NCI-H345 treated with DMSO at 0.1 percent for 48 hours (cell line): ENCODE measurements around the gene G0S2.
"Not testable (repeated sequence)": the region's sequence is repeated elsewhere in the genome, so short reads cannot be mapped to it uniquely, and the experiment has no call there.

Experiments used
- DNase-seq: peaks from one replicate; lab custom pipeline; 2025; ENCODE audit not compliant: unreplicated experiment; lab: John Stamatoyannopoulos, UW

Gene G0S2

DNA sequence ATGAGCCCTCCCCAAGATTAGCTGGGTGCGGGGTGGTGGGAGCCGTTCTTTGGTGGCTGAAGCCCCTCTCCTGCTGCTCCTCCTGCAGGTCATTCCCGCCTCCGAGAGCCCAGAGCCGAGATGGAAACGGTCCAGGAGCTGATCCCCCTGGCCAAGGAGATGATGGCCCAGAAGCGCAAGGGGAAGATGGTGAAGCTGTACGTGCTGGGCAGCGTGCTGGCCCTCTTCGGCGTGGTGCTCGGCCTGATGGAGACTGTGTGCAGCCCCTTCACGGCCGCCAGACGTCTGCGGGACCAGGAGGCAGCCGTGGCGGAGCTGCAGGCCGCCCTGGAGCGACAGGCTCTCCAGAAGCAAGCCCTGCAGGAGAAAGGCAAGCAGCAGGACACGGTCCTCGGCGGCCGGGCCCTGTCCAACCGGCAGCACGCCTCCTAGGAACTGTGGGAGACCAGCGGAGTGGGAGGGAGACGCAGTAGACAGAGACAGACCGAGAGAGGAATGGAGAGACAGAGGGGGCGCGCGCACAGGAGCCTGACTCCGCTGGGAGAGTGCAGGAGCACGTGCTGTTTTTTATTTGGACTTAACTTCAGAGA is 448 bp downstream of the G0S2 start:
- DNase-seq, result peak; percentile 23

DNA sequence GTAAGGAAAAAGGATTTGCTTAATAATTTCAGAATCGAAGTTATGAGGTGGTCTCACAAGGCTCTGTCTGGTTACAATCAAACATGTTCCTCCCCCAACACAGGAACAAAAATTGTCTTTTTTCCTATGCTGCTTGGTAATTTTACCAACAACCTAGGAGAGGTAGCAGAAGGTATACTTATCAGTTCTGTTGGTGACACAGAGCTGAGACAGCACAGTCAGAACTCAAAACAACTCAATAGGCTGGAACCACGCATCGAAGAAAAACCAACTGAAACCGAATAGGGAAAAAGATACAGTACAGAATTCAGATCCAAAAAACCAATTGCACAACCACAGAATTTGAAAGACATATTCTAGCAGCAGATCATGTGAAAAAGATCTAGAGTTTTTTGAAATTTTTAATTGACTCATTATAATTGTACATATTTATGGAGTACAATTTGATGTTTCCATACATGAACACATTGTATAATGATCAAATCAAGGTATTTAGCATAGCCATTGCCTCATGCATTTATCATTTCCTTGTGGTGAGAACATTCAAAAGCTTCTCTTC is 3.8 kb downstream of the G0S2 start:
- no peak for DNase-seq

- no peak for DNase-seq
Measured at GRCh38 chr1:209685821-209686220, 10.6 kb downstream of the G0S2 start.

GRCh38 chr1:209686322-209686721 is 11.1 kb downstream of the G0S2 start:
- no peak for DNase-seq

DNA sequence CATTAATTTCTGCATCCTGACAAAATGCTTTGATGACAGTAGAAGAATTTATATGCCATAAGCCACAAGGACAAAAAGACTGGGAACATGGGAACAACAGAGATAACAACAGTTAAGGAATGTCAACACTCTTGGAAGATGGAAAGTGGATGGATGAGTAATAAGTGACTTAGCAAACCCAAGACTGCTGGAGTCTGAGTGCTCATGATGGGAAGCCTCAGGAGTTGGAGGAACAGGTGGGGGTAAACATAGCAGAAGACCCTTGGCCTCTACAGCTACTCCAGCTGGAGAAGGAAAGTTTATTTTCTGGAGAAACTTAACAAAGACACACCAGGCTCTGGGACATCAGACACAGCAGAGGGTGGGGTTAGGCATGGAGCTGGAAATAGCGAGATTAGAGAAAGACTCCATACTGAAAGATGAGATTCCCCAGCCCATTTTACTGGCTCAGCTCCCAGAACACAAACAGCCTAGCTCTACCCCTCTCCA is 13.6 kb downstream of the G0S2 start:
- no peak for DNase-seq

DNA sequence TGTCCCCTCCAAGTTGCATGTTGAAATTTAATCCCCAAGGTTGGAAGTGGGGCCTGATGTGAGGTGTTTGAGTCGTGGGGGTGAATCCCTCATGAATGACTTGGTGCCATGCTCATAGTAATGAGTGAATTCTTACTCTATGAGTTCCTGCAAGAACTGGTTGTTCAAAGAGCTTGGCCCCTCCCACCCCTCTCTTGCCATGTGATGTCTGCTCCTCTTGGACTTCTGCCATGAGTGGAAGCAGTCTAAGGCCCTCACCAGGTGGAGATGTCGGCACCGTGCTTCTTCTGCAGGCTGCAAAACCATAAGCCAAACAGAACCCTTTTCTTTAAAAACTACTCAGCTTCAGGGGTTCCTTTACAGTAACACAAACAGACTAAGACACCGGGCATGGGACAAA is 14.3 kb downstream of the G0S2 start:
- no peak for DNase-seq

DNA sequence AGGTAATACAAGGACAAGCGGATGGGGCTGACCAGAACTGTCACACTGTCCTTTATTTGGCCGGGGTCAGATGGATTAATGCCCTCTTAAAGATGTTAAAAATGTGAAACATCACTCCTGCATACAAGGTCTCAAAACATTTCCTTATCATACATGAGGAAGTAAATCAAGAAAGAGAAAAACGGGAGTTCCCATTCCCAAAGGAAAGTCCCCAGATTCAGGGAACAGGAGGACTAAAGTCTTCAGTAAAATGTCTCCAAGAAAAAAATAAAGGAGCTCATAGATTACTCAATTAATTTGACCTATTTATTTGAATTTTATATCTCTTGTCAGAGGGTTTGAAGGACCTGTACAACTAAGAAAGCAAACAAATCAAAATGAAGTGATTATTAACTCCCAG is 16.0 kb downstream of the G0S2 start:
- no peak for DNase-seq

- no peak for DNase-seq
Measured at GRCh38 chr1:209692296-209692695, 17.1 kb downstream of the G0S2 start.

DNA sequence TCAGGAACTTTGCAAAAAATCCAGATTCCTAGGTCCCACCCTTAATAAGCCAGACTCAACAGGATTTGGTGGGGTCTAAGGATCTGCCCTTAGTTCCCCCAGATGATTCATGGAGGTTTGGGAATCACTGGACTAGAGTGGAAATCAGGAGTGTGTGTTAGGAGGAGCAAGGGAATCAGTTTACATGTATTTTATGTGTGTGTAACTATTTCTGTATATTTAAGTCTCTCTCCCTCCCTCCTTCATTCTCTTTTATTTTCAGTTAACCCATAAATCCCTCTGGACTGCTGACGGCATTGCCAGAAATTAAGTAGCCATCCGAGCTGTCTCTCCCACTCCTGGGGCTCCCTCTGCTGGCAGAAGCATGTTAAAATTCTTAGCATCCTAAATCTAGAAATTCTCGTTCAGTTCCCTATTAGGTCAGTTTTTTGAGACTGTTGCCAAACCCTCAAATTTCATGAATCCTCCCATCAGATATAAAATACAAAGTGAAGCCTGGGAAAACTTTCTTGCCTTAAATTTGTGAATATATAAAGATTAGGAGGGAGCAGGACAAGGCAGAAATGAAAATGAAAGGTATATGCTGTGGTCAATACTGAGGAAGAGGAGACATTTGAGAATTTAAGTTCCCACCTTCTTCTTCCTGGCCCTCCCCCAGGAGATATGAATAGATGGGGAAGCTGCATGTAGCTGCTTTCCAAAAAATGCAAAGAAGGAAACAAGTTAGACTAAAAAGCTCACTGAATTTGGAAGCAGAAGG is 17.7 kb downstream of the G0S2 start:
- peak; percentile 50 for DNase-seq

DNA sequence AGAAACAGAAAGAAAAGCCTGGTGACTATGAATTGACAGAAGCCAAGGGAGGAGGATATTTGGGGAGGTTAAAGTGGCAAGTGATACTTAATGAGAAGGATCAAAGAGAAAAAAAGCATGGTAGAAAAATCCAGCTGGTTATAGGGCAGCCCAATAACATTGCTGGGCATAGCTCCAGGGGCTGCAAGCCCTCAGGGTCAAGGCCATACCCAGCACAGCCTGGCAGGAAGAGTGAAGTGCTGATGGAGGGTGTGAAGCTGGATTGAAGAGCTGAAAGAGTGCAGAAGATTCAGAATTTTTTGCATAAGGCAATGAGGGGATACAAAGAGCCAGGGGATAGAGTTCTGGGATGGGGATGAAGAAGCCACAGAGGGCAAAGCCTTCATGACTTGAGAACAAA is 21.5 kb downstream of the G0S2 start:
- DNase-seq, result no peak

- no peak for DNase-seq
Measured at GRCh38 chr1:209697126-209697525, 21.9 kb downstream of the G0S2 start.

DNA sequence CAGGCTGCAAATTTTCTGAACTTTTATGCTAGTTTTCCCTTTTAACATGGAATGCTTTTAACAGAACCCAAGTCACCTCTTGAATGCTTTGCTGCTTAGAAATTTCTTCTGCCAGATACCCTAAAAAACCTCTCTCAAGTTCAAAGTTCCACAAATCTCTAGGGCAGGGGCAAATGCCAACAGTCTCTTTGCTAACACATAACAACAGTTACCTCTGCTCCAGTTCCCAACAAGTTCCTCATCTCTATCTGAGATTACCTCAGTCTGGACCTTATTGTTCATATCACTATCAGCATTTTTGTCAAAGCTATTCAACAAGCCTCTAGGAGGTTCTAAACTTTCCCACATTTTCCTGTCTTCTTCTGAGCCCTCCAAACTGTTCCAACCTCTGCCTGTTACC is 25.5 kb downstream of the G0S2 start:
- DNase-seq, result not testable (repeated sequence)

- no peak for DNase-seq
Measured at GRCh38 chr1:209702832-209703231, 27.6 kb downstream of the G0S2 start.

- DNase-seq, result no peak
Measured at GRCh38 chr1:209703834-209704504, 28.8 kb downstream of the G0S2 start.

- DNase-seq, result no peak
Measured at GRCh38 chr1:209704584-209704983, 29.4 kb downstream of the G0S2 start, which contains the start of gene HSD11B1. TSS of gene HSD11B1 (plus strand) at chr1:209704846. CDS start at chr1:209704943, 97 bp downstream.

GRCh38 chr1:209705033-209705598 is 29.9 kb downstream of the G0S2 start:
- no peak for DNase-seq

- DNase-seq, result no peak
Measured at GRCh38 chr1:209706622-209707021, 31.4 kb downstream of the G0S2 start.

DNA sequence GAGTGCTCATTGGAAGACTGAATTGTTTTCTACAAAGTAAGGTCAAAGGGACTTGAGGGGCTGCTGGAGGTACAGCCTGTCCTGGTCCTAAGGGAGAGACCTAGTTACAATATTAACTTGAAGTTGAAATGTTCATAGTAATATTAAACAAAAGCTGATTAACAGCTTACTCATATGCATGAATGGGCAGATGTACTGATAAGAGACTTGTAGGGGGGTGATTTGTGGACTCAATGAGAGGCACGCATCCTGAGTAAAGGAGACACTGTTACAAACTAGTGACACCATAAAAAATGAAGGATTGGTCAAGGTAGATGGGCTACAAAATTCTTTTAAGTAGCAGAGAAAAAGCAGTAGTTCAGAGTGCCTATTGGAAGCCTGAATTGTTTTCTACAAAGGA is 32.1 kb downstream of the G0S2 start:
- no peak for DNase-seq

DNA sequence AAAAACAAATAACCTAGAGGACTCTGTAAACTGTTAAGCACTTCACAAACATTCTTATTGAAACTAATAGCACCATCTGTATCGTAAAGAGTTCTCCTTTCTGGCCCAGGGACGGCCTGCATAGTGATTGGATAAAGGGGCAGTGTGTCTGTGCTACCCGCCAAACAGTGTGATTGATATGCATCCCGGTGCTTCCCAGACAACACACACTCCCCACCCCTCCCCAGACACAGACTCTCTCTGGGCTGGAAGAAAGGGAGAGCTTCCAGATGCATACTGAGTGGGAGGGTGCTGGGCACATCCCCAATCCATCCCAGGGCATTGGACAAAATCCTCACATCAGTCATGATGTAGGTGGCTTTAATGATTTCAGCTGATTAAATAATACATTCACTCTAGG is 33.1 kb downstream of the G0S2 start:
- DNase-seq, result no peak

- DNase-seq, result no peak
Measured at GRCh38 chr1:209710093-209710492, 34.9 kb downstream of the G0S2 start.

DNA sequence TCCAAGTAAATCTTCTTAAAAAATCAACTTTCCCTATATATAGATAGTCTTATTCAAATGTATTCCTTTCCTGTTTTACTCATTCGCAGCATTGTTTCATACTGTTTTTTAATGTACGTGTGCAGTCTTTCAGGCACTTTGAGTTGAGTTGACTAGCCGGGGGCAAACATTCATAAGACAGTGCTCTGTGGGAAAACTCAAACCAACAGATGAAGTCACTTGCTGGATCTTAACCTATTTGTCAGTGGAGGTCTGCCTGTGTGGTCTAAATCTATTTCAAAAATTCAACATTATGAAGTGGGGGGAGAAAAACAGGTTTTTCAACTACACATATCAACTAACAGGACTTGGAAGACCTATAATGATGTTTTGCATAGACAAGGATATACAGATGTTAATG is 35.6 kb downstream of the G0S2 start:
- no peak for DNase-seq
